ENCODE data around the gene KRT27.
"Not testable (repeated sequence)": the region's sequence is repeated elsewhere in the genome, so short reads cannot be mapped to it uniquely, and the experiment has no call there.

The KRT27 gene, protein sequence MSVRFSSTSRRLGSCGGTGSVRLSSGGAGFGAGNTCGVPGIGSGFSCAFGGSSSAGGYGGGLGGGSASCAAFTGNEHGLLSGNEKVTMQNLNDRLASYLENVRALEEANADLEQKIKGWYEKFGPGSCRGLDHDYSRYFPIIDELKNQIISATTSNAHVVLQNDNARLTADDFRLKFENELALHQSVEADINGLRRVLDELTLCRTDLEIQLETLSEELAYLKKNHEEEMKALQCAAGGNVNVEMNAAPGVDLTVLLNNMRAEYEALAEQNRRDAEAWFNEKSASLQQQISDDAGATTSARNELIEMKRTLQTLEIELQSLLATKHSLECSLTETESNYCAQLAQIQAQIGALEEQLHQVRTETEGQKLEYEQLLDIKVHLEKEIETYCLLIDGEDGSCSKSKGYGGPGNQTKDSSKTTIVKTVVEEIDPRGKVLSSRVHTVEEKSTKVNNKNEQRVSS
- 0 reads per million in 2 donors for total RNA-seq

DNA sequence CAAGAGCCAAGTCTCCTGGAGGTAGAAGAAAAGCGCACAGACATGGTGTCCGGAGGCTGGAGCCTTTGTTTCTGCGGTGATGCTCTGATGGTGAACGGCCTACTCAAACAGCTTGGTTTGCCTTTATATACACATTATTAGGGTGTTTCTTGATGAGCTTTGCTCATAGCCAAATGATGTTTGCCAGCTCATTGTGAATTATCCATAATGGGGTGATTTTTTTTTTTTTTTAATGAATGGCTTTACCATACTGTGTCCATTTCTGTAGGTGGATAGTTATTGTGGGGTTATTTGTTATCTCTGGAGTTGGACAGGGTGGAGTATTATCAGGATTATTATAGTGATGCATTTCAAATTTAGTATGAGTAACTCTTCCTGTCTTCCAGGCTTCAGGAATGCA is at the start of gene KRT27:
Gene KRT27 (minus strand): TSS at position 101 of the 400 bp plus-strand sequence. CDS start 57 bp downstream, at position 44.
- DNase-seq, result no peak

DNA sequence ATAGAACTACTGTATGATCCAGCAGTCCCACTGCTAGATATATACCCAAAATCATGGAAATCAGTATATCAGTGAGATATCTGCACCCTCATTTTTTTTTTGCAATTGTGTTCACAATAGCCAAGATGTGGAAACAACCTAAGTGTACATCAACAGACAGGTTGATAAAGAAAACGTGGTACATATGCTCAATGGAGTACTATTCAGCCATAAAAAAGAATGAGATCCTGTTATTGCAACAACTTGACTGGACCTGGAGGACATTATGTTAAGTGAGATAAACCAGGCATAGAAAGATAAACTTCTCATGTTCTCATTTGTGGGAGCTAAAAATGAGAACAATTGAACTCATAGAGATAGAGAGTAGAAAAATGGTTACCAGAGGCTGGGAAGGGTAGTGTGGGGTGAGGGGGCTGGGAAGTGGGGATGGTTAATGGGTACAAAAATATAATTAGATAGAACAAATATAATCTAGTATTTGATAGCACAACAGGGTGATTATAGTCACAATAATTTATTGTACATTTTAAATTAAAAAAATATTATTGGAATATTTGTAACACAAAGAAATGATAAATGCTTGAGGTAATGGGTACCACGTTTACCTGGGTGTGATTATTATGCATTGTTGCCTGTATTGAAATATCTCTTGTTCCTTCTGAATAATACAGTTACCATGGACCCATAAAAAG is 47.9 kb upstream of the KRT27 start:
- DNase-seq, result no peak

DNA sequence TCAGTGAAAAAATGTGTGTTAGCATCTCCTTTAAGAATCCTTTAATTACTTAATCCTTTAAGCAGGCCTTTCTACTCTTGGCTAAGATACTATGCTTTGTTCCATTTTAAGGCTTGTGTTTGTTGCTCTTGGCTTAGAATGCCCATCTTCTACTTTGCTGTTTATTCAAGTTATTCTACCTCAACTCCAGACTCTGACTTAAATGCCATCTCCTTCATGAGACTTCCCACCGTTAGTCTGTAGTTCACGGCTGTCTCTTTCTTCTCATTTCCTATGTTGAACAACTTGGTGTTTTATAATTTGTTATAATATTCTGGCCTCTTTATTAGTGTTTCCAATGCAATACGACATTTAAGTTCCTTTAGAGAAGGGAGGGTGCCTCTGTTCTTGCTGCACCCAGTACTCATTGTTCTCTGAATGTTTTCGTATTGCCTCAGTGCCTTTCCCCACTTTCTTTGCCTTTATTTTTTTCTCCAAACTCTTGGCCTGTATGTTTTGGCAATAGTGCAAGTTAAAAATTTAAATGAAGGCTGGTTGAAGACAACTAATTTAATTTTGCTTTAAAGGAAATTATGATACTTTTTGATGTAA is 46.2 kb upstream of the KRT27 start:
- no peak for DNase-seq

DNA sequence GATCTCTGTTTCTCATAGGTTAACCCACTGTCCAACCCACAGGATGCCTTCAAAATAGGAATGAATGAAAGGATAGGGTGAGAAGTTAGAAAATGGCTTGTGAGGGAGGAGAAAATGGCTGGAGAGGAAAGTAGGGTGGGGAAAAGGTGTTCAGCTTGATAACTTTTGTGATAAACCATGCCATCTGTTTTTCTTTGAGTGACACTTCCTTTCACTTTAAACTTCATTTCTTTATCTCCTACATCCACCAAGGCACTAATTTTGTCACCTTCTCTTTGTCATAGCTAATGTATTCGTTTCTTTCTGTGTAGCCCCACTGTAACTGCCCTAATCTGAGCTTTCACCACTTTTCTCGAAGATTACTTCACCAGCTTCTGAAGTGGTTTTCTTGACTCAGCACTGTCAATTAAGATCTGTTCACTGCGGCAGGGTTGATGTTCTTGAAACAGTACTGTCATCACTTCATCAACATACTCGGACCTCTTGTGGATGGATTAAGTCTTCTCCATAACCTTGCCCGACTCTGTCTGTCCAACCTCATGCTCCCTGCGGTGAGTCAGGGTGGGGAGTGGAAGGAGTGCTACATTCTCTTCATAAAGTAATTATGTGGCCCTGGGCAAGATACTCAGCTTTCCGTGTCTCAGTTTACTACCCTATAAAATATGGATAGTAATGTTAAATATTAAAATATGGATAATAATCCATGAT is 45.5 kb upstream of the KRT27 start:
- DNase-seq, result no peak

DNA sequence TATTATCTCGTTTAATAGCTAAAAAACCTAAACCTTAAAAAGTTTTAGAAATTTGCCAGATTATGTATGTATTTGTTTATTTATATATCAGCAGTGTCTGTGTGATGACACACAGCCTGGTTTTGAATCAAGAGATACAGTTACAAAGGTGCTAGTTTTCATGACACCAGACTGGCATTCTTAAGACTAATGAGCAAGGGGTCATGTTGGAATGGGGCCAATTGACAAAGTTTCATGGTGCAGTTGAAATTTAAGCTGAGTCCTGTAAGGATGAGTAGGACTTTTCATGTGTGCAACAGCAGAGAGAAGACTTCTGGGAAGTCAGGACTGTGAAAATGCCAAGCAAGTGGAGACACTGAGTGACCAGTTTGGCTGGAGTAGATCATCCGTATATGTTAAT is 43.2 kb upstream of the KRT27 start:
- DNase-seq, result no peak

DNA sequence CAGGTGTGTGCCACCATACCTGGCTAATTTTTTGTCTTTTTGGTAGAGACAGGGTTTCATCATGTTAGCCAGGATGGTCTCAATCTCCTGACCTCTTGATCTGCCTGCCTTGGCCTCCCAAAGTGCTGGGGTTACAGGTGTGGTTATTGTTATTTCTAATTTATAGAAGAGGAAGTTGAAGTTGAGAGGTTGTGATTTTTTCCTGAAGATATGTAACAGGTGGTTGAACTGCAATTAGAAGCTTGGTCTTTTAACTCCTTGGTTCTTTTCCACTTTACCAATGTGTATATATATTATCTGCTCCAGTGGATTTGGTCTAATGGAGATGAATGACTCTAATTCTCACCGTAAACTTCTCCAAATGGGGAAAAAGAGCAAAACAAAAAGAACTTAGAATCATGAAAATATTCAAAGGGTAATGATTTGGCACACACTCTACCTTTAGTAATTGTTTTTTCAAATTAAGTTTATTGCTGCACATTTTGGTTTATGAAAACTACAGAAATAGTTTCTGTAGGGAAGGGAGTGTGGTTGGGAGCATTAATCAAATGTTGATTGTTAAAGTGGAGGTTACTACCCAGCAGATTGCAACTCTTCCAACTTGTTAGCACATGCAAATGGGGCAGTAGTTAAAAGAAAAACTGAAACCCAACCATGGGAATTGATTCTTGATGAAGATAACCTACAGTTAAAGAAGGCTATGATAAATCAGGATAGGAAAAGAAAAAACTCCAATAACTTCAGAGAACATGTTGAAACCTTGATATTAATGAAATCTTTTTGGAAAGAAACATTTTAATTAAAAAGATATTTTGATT is 41.9 kb upstream of the KRT27 start:
- no peak for DNase-seq

DNA sequence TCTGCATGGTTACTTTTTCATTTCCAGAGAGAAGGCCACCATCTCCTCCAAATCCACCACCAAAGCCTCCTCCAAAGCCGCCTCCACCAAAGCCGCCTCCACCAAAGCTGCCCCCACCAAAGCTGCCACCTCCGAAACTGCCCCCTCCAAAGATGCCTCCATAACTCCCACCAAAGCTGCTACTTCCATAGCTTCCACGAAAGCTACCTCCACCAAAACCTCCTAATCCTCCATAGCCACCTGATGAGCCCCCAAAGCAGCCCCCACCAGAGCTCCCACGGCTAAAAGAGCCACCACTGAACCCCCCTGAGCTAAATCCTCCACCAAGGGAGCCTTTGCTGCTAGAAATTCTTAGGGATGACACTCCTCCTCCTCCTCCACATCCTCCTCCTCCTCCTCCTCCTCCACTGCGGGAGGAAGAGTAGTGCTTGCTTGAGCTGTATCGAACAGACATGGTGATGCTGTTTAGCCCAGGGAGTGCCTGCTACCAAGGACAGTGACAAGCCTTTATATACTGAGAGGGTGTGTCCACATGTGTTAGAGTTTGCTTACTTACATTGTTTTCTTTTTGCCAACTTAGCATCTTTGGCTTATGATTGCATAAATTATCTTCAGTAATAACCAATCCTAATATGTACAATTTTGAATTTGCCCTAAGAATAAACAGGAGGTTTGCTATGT is 39.9 kb upstream of the KRT27 start, which contains the start of gene KRT10:
Gene KRT10 (minus strand): TSS at position 483 of the 681 bp plus-strand sequence. CDS start 29 bp downstream, at position 454.
- DNase-seq, result no peak

DNA sequence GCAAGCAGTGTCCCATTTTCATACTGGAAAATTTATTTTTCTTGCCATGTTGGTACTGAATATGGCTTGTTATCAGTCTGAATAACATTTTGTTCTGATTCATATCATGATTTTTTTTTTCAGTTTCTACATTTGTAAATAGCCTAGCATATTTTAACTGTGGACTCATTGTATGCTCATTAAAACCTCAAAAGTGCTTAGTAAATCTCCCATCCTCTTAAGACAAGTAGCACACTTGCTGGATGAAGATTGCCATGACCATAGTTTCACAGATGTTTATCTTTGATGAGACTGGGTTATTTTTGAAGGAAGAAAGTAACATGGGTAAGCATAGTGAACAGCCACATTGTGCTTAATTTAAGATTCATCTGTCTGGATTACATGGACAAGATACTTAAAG is 39.2 kb upstream of the KRT27 start:
- DNase-seq, result no peak

DNA sequence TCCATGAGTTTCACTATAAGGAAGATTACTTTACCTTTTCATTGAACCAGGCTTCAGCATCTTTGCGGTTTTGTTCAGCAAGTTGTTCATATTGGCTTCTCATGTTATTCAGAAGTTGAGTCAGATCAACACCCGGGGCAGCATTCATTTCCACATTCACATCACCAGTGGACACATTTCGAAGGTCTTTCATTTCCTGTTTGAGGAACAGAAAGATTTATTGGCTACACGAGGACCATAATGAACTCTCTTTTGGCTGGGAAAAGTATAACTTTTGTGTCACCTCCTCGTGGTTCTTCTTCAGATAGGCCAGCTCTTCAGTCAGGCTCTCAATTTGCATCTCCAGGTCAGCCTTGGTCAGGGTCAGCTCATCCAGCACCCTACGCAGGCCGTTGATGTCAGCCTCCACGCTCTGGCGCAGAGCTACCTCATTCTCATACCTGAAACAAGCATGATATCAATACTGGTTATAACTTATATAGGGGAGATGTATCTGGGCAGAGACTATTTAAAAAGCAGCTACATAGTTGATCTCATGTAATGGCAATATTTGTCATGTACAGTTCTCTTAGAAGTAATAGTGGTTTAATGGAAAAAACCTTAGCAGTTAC is 38.0 kb upstream of the KRT27 start:
- DNase-seq, result no peak

DNA sequence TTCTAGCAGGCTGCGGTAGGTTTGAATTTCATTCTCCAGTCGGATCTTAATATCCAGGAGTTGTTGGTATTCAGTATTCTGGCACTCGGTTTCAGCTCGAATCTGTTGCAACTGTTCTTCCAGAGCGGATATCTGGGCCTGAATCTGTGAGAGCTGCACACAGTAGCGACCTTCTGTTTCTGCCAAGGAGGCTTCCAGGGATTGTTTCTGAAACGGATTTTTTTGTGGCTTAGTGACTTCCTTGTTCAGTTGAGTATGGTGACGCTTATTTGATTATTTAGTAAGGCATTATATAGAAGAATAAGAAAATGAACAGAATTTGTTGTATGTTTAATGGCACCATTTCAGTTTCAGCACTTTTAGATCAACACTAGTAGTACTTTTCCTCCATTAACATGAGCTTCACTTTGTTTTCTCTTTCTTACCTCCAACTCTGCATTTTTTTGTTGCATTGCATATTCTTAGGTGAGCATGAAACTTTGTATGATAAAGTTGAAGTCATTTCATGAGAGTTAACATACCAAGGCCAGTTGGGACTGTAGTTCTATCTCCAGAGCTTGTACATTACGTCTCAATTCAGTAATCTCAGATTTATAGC is 37.3 kb upstream of the KRT27 start:
- DNase-seq, result no peak

DNA sequence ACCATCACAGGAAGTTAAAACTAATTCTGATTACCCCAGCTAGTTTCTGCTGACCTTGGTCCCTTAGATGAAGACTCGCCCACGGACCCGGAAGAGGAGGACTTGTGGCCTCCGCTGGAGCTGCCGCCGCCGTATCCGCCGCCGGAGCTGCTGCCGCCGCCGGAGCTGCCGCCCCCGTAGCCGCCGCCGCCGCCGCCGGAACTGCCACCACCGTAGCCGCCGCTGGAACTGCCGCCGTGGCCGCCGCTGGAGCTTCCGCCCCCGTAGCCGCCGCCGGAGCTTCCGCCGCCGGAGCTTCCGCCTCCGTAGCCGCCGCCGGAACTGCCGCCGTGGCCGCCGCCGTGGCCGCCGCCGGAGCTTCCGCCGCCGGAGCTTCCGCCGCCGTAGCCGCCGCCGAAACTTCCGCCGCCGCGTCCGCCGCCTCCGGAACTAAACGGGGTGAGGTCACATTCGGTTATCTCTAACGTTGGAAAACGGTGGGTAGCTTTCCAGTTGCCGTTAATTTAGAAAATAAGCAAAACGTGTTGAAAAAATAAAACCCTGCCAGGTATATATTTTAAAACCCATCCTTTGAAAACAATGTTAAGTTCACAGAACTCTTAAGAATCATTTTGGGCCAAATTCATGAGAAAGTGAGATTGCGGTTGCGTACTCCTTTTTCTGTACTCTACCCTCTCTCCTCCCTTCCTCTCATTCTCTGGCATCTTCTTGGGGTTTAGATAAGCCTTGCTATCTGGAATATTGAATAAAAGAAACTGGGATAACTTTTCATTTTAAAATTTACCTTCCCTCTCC is 36.6 kb upstream of the KRT27 start:
- peak; percentile 73 for DNase-seq

DNA sequence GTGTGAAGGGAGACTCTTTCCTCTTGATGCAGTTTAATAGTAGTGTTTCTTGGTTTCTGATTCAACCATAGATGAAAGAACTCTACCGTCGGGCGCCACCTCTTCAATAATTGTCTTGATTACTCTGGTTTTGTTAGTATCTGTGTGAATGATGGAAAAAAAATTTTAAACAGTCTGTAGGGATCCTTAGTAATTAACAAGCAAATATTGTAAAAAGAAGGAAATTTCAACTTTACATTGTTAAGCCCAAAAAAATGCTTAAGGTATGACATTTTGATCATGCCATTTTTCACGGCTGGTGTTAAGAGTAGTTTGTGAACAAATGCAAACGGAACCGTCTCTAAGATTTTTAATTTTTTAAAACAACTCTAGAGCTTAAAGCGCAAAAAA is 36.0 kb upstream of the KRT27 start:
- no peak for DNase-seq

DNA sequence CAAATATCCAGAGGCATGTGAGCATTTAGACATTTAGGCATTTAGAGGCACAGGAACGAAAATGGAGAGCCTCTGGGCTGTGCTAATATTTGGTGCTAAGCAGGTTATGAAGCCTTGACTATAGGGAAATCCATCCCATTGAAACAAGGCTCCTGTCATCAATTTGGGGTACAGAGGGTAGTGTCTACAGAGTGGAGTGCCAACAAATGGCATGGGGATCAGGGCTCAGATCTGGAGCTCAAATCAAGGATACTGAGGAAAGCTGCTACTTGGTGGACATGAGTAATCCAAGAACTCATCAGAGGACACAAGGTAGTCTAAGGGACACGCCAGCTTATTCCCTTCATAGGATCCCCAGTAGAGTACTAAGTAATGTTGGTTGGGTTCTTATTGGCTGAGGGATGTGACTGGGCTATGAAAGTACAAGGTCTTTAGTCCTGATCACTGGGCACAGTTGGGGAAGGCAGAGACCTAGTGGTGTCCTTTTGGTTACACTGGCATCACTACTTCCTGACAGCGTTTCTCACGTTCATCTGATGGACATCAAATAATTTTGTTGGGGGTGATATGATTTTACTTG is 34.8 kb upstream of the KRT27 start:
- DNase-seq, result no peak

DNA sequence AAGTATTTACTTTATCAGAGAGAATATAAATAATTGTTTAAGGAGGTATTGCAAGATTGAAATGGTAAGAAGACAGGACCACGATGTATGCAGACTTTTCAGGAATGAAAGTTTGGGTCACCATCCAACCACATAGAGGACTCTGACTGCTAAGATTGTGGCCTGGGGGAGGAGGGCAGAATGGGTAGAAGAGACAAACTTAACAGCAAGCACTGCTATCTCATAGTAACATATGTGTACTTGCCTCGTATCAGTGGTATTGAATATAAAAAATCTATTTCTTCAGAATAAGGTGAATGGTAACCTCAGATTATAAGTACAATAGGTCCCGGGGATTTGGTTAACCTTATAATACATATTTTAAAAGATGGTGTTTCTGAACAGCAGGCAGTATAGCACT is 34.2 kb upstream of the KRT27 start:
- DNase-seq, result no peak

DNA sequence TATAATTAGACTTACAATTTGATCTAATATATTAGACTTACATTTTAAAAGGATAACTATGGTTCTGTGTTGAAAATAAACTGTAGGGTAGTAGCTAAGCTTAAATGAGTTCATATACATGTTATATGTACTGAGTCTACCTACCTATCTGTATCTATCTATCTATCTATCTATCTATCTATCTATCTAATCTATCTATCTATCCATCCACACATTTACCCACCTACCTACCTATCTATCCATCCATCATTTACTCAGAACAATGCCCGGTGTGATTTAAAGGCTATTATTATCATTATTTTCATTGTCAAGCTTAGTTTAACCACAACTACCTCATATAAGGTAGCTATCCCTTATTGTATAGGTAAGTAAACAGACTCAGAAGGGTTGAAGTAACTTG is 33.0 kb upstream of the KRT27 start:
- DNase-seq, result no peak

DNA sequence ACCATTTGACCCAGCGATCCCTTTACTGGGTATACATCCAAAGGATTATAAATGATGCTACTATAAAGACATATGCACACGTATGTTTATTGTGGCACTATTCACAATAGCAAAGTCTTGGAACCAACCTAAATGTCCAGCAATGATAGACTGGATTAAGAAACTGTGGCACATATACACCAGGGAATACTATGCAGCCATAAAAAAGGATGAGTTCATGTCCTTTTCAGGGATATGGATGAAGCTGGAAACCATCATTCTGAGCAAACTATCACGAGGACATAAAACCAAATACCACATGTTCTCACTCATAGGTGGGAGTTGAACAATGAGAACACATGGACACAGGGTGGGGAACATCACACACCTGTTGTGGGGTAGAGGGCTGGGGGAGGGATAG is 32.3 kb upstream of the KRT27 start:
- DNase-seq, result not testable (repeated sequence)

DNA sequence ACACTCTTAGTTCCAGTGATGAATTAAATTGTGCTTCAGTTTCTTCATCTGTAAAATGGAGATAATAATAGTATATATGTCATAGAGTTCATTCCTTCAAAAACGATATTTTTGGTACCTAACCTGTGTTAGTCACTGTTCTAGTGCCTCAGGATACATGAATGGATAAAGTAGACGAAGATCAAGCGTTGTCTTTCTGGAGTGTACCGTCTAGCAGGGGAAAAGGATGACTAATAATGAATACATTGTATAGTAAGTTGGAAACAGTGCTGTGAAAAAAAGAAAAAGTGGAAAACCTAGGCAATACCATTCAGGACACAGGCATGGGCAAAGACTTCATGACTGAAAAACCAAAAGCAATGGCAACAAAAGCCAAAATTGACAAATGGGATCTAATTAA is 31.5 kb upstream of the KRT27 start:
- no peak for DNase-seq

DNA sequence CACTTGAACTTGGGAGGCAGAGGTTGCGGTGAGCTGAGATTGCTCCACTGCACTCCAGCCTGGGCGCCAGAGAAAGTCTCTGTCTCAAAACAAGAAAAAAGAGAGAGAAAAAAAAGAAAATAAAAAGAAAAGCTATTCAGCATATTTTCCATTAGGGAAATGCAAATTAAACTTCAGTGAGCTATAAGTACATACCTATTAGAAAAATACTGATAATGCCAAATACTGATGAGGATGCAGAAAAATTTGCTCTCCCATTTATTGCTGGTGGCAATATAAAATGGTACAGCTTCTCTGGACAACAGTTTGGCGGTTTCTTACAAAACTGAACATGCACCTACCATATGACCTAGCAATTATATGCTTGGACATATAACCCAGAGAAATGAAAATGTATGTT is 30.3 kb upstream of the KRT27 start:
- DNase-seq, result no peak

DNA sequence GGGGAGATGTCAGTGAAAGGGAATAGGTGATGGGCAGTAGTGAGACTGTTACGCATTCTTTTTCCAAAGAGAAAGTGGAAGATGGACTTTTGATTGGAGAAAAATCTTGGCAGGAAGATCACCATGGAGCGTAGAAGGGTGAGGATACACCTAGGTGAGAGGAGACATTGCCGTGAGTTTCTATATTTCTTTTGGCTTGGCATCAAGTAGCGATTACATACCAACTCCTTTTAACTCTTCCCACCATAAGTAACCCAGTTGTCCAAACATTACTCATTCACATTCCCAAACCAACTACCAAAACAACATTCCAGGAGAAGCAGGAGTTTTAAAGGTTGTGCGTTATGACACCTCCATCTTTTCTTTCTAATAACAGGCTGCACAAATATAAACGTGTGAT is 28.1 kb upstream of the KRT27 start:
- DNase-seq, result no peak

All from T-helper 9 cell (primary cell).